GM21447 (cell line): ENCODE measurements around the gene OPHN1.
"Not testable (repeated sequence)": the region's sequence is repeated elsewhere in the genome, so short reads cannot be mapped to it uniquely, and the experiment has no call there.

Experiments
- ATAC-seq: cut with Tn5 transposase; IDR thresholded peaks from one replicate; pipeline ENCODE4 v1.9.1; 2021; ENCODE audit not compliant: unreplicated experiment

OPHN1 gene

GRCh38 chrX:68422478-68422877, 10.8 kb downstream of the OPHN1 start:
- ATAC-seq, result no peak

DNA sequence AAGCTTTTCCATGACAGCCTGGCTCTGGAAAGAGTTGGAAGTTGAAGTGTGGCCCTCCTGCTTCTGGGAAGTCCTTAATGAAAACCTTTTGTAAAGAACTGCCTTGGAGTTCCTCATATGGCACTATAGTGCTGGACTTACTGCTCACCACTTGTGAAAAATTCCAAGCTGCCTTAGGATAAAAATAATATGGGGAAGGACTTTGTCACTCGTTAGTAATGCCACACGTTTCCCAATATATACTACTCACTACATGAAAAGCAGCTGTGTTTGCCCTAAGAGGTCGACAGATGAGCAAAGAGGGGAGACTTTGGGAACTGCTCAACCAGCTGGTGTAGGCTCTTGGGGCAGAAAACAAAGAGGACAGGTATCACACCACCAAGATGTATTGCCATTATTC, 11.7 kb downstream of the OPHN1 start:
- no peak for ATAC-seq

DNA sequence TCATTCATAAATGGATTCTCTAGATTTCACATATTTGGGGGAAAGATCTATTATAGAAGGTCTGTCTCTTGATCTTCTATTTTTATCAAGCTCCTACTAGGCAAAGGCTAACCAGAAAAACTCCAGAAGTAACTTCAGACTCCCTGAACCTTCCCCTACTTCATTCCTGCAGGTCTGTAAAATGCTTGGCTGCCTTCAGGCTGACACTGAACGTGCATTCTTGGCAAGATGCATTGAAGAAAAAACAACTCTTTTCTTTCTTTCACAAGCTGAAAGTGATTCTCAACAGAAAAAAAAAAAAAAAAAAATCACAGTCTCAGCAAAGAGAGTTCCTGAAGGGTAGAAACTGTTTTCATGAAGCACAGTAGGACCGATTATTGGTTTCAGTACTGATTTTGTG, 12.7 kb downstream of the OPHN1 start:
- ATAC-seq, result no peak

GRCh38 chrX:68419975-68420374, 13.3 kb downstream of the OPHN1 start:
- no peak for ATAC-seq

- no peak for ATAC-seq
Observed at GRCh38 chrX:68417651-68418050, 15.6 kb downstream of the OPHN1 start.

DNA sequence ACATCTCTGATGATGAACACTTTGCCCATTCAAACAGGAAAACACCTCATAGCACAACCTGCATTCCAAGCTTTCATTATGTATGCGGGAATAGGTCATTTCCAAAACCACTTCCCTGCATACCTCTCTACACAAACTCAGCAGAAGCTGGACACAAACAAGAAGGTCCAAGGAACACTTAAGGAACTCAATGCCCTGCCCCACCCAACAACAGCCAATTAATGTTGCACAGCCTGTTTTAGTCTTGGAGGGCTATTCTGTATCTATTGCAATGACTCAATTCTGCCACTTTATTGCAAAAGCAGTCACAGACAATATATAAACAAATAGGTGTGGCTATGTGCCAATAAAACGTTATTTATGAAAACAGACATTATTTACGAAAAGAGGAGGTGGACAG, 16.7 kb downstream of the OPHN1 start:
- no peak for ATAC-seq

DNA sequence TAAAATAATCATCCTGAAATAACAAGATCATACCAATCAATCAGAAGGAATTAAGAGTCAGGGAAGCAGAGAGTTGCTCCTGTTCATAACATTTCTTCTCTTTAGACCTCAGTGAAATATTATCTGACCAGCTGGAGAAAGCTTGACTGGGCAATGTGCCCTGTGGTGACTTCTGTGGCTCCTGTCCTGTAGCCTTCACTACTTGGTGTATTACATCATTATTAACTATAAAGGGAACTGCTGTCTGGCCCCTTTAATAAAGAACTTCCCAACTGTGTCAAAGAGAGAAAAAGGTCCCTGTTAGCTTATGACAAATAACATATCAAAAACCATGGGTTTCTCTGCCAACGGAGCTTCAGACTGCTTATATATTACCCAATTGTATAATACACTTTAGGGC, 18.0 kb downstream of the OPHN1 start:
- no peak for ATAC-seq

DNA sequence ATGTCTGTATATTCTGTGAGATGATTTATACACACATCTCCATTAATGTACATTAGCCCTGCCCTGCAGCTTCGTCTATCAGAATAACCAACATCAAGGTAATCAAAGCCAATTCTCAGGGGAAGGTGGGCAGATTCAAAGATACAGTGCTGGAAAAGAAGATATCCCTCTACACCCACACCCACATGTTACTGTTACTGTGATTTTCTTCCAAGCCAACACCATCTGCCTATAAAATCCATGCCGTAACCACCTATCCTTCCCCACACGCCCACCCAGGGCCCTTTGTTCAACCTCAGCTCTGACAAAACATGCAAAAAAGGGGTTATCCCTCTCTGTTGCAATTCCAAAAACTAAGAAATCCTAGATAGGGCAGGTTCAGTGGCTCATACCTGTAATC, 20.0 kb downstream of the OPHN1 start:
- ATAC-seq, result no peak

GRCh38 chrX:68411729-68412128, 21.6 kb downstream of the OPHN1 start:
- ATAC-seq, result no peak

GRCh38 chrX:68409194-68409593, 24.1 kb downstream of the OPHN1 start:
- ATAC-seq, result no peak

DNA sequence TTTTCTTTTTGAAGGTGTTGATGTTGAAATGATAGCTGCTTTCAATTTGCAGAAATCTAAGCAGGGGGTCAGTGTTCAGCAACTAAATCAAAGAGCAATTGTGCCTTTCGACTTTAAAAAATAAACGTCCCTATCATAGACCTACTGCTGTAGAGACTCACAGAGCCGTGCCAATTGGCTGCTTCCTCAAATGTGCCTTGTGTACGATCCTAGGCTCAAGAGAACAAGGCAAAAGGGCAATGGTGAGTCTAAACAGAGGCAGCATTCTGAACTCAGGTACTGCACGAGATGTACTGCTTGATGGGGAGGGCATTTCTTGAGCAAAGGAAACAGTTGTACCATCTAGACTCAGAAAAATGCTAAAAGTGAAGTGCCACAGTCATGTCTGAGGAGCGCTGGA, 29.8 kb downstream of the OPHN1 start:
- ATAC-seq, result no peak

- no peak for ATAC-seq
Observed at GRCh38 chrX:68403038-68403437, 30.3 kb downstream of the OPHN1 start.

DNA sequence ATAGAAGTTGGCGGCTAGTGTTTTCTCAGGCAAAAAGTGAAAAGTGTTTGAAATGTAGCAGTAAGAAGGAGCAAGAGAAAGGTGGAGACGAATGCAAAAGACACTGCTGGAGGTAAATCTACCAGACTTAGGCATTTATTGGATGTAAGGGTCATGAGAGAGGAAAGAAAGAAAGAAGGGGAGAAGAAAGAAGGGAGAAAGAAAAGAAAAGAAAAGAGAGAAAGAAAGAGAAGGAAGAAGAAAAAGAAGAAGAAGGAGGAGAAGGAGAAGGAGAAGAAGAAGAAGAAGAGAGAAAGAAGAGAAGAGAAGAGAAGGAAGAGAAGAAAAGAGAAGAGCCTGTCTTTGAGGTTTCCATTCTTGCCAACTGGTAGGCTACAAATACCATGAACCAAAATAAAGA, 31.2 kb downstream of the OPHN1 start:
- ATAC-seq, result no peak

DNA sequence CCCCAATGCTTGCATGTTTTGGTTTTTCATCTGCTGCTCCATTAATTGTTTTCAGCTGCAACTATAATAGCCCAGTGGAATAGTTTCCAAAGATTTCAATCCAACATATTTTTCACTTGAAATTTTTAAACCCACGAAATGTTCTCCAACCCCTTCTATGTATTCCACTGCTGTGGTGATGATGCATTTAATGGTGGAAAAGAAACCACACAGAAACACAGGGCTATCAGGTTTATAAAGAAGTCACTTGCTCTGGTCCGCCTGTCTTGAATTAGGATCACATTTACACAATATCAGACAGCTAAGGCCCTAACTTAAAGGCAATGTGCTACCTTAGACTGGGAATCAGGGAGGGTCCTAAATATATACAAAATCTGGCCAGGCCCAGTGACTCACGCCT, 35.0 kb downstream of the OPHN1 start:
- no peak for ATAC-seq

DNA sequence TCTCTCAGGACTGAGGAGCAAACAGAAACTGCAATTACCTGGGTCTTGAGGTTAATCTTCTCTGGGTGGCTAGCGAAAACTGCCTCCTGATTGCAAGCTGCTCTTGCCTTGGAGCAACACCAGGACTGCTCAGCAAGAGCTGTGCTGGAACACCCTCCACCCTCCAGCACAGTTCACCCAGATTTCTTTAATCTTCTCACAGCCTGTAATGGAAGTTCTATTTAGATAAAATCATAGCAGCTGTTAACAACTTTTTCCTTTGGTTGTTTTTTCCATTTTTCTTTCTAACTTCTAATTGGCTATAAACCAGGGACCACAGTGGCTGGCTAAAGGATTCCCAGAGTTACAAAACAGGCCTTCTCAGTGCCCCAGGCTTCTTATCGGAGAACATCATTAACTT, 36.3 kb downstream of the OPHN1 start:
- ATAC-seq, result no peak

DNA sequence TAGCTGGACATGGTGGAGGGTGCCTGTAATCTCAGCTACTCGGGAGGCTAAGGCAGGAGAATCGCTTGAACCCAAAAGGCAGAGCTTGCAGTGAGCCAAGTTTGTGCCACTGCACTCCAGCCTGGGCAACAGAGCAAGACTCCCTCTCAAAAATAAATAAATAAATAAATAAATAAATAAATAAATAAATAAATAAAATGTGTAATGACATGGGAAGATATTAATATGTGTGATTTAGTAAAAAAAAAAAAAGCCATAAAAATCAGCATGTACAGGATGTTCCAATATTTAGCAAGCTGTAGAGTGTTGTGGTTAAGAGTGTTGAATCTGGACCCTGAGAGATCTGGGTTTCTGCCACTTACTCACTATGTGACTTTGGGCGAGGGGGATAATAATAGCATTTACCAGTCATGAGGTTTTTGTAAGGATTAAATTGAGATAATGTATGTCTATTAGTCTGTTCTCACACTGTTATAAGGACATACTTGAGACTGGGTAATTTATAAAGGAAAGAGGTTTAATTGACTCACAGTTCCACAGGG, 43.8 kb downstream of the OPHN1 start:
- ATAC-seq, result not testable (repeated sequence)

- no peak for ATAC-seq
Observed at GRCh38 chrX:68387776-68388175, 45.5 kb downstream of the OPHN1 start.

DNA sequence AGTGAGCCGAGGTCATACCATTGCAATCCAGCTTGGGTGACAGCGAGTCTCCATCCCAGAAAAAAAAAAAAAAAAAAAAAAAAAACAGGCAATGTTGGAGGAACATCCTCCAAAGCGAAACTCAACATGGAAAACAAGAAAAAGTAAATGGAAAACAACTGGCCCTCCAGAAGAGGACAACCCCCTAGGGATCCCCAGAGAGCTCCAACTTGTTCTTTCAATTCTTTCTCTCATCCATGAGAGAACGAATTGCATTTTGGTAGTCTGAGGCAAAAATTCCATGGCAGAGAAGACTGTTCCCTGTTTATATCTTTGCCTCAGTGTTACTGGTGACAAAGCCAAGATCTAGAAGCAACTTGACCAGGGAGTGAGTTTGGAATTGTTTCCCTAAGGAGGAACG, 49.8 kb downstream of the OPHN1 start:
- ATAC-seq, result no peak

DNA sequence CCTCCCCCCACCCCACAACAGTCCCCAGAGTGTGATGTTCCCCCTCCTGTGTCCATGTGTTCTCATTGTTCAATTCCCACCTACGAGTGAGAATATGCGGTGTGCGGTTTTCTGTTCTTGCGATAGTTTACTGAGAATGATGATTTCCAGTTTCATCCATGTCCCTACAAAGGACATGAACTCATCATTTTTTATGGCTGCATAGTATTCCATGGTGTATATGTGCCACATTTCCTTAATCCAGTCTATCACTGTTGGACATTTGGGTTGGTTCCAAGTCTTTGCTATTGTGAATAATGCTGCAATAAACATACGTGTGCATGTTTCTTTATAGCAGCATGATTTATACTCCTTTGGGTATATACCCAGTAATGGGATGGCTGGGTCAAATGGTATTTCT, 55.7 kb downstream of the OPHN1 start:
- ATAC-seq, result not testable (repeated sequence)

GRCh38 chrX:68376373-68376772, 56.9 kb downstream of the OPHN1 start:
- no peak for ATAC-seq

- no peak for ATAC-seq
Observed at GRCh38 chrX:68375803-68376202, 57.5 kb downstream of the OPHN1 start.

DNA sequence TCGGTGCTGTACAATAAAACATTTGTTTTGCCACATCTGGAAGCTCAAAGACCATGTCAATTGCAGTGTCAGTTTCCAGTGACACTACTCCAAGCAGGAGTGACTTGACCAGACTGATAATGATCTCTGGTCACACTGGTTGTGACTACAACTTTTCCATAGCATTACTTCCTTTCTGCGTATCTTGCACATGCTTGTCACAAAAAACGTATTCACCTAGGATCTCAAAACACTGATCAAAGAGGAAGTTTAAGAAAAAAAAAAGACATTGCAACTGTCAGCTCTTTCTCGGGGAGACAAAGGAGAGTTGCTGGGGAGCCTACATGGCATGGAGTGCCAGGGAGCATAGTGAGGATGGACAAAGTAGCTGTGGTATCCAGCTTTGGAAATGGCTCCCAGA, 60.6 kb downstream of the OPHN1 start:
- no peak for ATAC-seq

DNA sequence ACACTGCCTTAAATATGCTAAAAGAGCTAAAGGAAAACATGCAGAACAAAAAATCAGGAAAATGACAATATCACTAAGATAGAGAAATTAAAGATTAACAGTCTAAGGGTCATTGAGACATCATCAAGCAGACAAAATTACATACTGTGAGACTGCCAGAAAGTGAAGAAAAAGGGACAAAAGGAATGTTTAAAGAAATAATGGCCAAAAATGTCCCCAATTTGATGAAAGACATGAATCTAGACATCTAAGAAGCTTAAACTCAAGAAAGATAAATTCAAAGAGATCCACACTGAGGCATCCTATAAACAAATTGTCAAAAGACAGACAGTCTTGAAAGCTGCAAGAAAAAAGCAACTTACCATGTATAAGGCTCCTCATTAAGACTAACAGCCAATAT, 63.7 kb downstream of the OPHN1 start:
- no peak for ATAC-seq

DNA sequence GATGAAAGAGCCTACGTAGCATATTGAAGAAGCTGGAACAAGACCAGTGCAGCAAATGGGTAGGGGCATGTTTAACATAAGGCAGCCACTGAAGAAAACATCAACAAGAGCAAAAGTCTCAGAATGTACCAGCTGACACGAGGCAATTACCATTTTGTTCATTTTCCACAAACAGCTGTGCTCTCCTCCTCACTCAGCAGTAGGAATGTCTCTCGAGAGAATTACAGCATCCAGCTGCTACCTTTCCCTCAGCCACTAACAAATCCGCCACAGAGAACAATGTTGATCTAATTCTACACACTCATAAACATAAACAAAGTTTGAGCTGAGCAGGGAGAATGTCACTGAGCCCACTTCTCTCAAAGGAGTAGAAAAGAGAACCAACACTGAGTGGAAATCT, 68.0 kb downstream of the OPHN1 start:
- no peak for ATAC-seq
